ENCODE measurements around the gene SCAMP1.
A peak's percentile ranks its signal among the peaks of the same experiment; 100 is the strongest.

DNA sequence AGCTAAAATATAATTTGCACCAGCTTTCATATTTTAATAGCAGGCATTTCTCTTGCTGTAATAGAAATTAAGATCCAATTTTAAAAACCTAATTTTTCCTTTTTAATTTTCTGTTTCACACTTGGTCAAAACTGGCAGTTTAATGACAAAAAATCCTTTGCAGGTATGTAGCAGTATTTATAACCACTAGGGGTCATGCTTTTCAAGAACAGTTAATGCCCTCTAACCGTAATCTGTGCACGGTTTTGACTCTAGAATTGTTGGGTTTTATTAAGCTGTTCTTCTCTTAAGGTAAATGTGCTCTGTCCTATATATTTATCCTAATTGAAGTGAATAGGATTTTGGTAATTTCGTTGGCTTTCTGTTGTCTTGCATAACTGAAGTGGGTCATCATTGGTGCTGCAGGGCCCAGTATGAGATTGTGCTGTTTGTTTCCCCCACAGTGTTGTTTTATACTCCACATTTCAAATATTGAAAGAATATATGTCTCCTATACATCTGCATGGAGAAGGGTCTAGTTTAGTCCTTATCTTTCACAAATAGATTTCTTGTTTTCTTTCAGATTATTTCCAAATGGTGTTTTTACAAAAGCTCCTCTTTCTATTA lies 107.4 kb downstream of the SCAMP1 start:
- TF ChIP-seq, protein P1, sequence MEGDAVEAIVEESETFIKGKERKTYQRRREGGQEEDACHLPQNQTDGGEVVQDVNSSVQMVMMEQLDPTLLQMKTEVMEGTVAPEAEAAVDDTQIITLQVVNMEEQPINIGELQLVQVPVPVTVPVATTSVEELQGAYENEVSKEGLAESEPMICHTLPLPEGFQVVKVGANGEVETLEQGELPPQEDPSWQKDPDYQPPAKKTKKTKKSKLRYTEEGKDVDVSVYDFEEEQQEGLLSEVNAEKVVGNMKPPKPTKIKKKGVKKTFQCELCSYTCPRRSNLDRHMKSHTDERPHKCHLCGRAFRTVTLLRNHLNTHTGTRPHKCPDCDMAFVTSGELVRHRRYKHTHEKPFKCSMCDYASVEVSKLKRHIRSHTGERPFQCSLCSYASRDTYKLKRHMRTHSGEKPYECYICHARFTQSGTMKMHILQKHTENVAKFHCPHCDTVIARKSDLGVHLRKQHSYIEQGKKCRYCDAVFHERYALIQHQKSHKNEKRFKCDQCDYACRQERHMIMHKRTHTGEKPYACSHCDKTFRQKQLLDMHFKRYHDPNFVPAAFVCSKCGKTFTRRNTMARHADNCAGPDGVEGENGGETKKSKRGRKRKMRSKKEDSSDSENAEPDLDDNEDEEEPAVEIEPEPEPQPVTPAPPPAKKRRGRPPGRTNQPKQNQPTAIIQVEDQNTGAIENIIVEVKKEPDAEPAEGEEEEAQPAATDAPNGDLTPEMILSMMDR (conservative IDR thresholded peaks at IDR 0.05; ENCODE audit: low read depth, low read length), result peak; percentile 77
- TF ChIP-seq EZH2 (IDR thresholded peaks at IDR 0.05; ENCODE audit: low read length, unreplicated experiment), result no peak
- TF ChIP-seq EZH2phosphoT487 (IDR thresholded peaks at IDR 0.05; ENCODE audit: borderline replicate concordance, low read length), result no peak

All from PC-3 (cell line).